Heart right ventricle (tissue), 16 donors: ENCODE data around the gene GSTM3. TPM values are rescaled to one million over a fixed set of nuclear protein-coding genes. Genes with fewer than 3 reads are reported as not detected.

Source experiments
- ATAC-seq, 8 donors: fragments of 200-7000 bp; cut with Tn5 transposase; one replicate each; pipeline ENCODE4 v1.9.1; 2020; ENCODE audit warnings: mild to moderate bottlenecking in 8 of 8, moderate library complexity in 8 of 8, moderate number of reproducible peaks in 1 of 8
- DNase-seq, 2 donors: peaks; one replicate each; pipeline ENCODE4 v3.0.0-alpha.2; 2020
- H3K27ac ChIP-seq, 10 donors: fragments of 200-600 bp; sonication (generic) in 2 of 10; one replicate each; pipeline versions ENCODE4 v1.5.0 to v1.8.0; 2020 to 2022; ENCODE audit warnings: mild to moderate bottlenecking in 3 of 10
- H3K27me3 ChIP-seq, 7 donors: fragments of 200-600 bp; one replicate each; pipeline ENCODE4 v1.8.0; 2021 to 2022; ENCODE audit warnings: mild to moderate bottlenecking in 2 of 7
- H3K36me3 ChIP-seq, 9 donors: fragments of 200-600 bp; sonication (generic) in 1 of 9; one replicate each; pipeline versions ENCODE4 v1.5.0 to v1.8.0; 2020 to 2022; ENCODE audit warnings: mild to moderate bottlenecking in 2 of 9
- H3K4me1 ChIP-seq, 9 donors: fragments of 200-600 bp; sonication (generic) in 1 of 9; one replicate each; pipeline versions ENCODE4 v1.5.0 to v1.8.0; 2020 to 2022; ENCODE audit warnings: mild to moderate bottlenecking in 4 of 9
- H3K4me3 ChIP-seq, 10 donors: fragments of 200-600 bp; sonication (generic) in 2 of 10; one replicate each; pipeline versions ENCODE4 v1.5.0 to v1.8.0; 2020 to 2022; ENCODE audit warnings: mild to moderate bottlenecking in 7 of 10, moderate library complexity in 2 of 10
- H3K9me3 ChIP-seq, 11 donors: fragments of 200-600 bp in 10 of 11; sonication (generic) in 2 of 11; one replicate each; pipeline versions ENCODE4 v1.5.0 to v1.8.0; 2013 to 2022; ENCODE audit warnings: mild to moderate bottlenecking in 2 of 11, control low read depth in 1 of 11, moderate library complexity in 1 of 11
- WGBS, 2 donors: extraction: QIAGEN DNeasy Blood & Tissue Kit; methylation state at CpG; one replicate each; pipeline ENCODE4 v1.1.7; 2013; ENCODE audit warnings: inconsistent platforms in 1 of 2; 5-methylcytosine and 5-hydroxymethylcytosine counted together
- intact Hi-C, 10 donors: fragments of 100-400 bp; cut with DNase I; formaldehyde crosslinking; loops; one replicate each; pipeline versions ENCODE4 v1.11.1 to v1.14.2; 2022
- long read RNA-seq, 3 donors: library from polyadenylated mRNA; unstranded; transcript quantifications; one replicate each; pipeline ENCODE4 v2.0.0, GENCODE V29; 2020 to 2021
- polyA plus RNA-seq, 2 donors: library from polyadenylated mRNA; stranded (reverse); fragments of 200-250 nt; gene quantifications; one replicate each; pipeline ENCODE4 v1.2.3, GENCODE V29; 2013
- total RNA-seq, 10 donors: library from RNA; stranded (reverse); fragmentation: NEBNext Ultra II Directional in 3 of 10; extraction: Animal tissue kit (Norgen Biotek cat#: 25700) in 3 of 10; gene quantifications; one replicate each; pipeline versions ENCODE4 v1.2.1 to v1.2.4, GENCODE V29; 2021 to 2023
- TF ChIP-seq, protein P1 (sequence below), 9 donors: fragments of 200-600 bp; sonication (generic) in 2 of 9; IDR thresholded peaks; one replicate each; pipeline versions ENCODE4 v1.5.0 to v1.8.0; 2021 to 2022; ENCODE audit warnings: antibody characterized with exemption in 9 of 9, mild to moderate bottlenecking in 5 of 9, moderate library complexity in 1 of 9
- donor health status: Arrhythmogenic right ventricular cardiomyopathy.
- donor health status: ischemic (EF 13 %, LVEDD 7.1; RV severe dilation, severe dysfunction).
- donor health status: healthy with polysubstance abuse.
- donor health status: DM: no; HTN: yes; CAD: no.
- donor health status: DM: no; HTN: no; CAD: no.
- donor health status: ischemic (EF 25% LVEDD 6.9; RV normal size, moderate dysfunction).
- donor health status: ischemic (EF 25% LVEDD 5.7; RV mildly dilated, moderate dysfunction).
- donor health status: healthy.
- donor health status: DM: yes; HTN: yes; CAD: no.
- donor health status: Ischemic cardiomyopathy.
- donor health status: ischemic (EF 35%, LVEDD 5.7; RV mildly dilated, moderate dysfunction).
- donor health status: nonischemic (EF 11% LVEDD 7.7; RV severe dilation, severe dysfunction).
- donor health status: DM: yes; HTN: yes; CAD: no.
- donor health status: PGD.
- donor health status: ischemic (EF 29% LVEDD 5.4; RV normal size, mild dysfunction).
- donor health status: nonischemic (EF 23%, LVEDD 6.1; RV moderate dilation, normal function).

Gene GSTM3
- 100 to 1,000 TPM in 5 of 10 donors, 10 to 100 TPM in 5; 51.8 to 289 (median 99.3) TPM for total RNA-seq
- polyA plus RNA-seq, result 100 to 1,000 TPM in 1 of 2 donors, 10 to 100 TPM in 1; 49.0 to 129 TPM
- long read RNA-seq, donor 1, full-length matches to known transcripts, result 85 of 104 reads
- long read RNA-seq, donor 1, partial matches to known transcripts, result 4 of 104 reads
- long read RNA-seq, donor 1, other reads (novel, unspliced or antisense), result 15 of 104 reads
- long read RNA-seq, donor 2, full-length matches to known transcripts, result 20 of 28 reads
- long read RNA-seq, donor 2, partial matches to known transcripts, result 2 of 28 reads
- long read RNA-seq, donor 2, other reads (novel, unspliced or antisense), result 6 of 28 reads
- long read RNA-seq, donor 3, full-length matches to known transcripts, result 6 of 6 reads
- long read RNA-seq, donor 3, partial matches to known transcripts, result 0 of 6 reads
- long read RNA-seq, donor 3, other reads (novel, unspliced or antisense), result 0 of 6 reads

GRCh38 chr1:109740615-109741373, at the start of gene GSTM3:
GSTM3 (minus strand) TSS chr1:109741038; CDS start chr1:109740287, 751 bp downstream.
- DNase-seq (no peak), ATAC-seq (peak in 7 of 8 donors; percentile 7 to 31 (median 17))
- intact Hi-C loops, result no loop called here
- Histone ChIP-seq H3K4me3 (peak within 1 kb of the TSS; percentile 66 to 90 (median 76)), H3K27me3 (peaks cover 0 to 15% (median 0%) of the 10 kb centered on the region in 7 donors), H3K4me1 (peaks cover 0 to 19% (median 13%) of the 10 kb centered on the region in 9 donors), H3K27ac (peak within 1 kb of the TSS; percentile 25 to 84 (median 74)), H3K9me3 (no peaks in the 10 kb centered on the region), H3K36me3 (peaks cover 0 to 29% (median 12%) of the 10 kb centered on the region in 9 donors)
- TF ChIP-seq, protein P1, sequence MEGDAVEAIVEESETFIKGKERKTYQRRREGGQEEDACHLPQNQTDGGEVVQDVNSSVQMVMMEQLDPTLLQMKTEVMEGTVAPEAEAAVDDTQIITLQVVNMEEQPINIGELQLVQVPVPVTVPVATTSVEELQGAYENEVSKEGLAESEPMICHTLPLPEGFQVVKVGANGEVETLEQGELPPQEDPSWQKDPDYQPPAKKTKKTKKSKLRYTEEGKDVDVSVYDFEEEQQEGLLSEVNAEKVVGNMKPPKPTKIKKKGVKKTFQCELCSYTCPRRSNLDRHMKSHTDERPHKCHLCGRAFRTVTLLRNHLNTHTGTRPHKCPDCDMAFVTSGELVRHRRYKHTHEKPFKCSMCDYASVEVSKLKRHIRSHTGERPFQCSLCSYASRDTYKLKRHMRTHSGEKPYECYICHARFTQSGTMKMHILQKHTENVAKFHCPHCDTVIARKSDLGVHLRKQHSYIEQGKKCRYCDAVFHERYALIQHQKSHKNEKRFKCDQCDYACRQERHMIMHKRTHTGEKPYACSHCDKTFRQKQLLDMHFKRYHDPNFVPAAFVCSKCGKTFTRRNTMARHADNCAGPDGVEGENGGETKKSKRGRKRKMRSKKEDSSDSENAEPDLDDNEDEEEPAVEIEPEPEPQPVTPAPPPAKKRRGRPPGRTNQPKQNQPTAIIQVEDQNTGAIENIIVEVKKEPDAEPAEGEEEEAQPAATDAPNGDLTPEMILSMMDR (IDR thresholded peaks at IDR 0.05), result no peak
- 4 to 6% methylated on average over 10 of the region's 10 CpGs for WGBS, 2 donors

- Histone ChIP-seq H3K27me3 (no peaks in the 10 kb centered on the region), H3K27ac (peak overlapping the region in 8 of 10 donors; percentile 9 to 80 (median 50)), H3K4me1 (peaks cover 33 to 78% (median 62%) of the 10 kb centered on the region in 9 donors), H3K4me3 (no peak overlapping the region), H3K9me3 (no peaks in the 10 kb centered on the region), H3K36me3 (no peaks in the 10 kb centered on the region)
- intact Hi-C loops, result loop anchor here in 7 of 10 donors (5.0 to 10.0 kb wide), 4 partner anchors 62 to 192 kb away; partner anchors contain the start of genes CSF1 (in 5 of the 7) and AHCYL1 (in 3 of the 7)
- WGBS, 2 donors, result 88 to 91% methylated on average over 2 of the region's 2 CpGs
- DNase-seq (no peak), ATAC-seq (no peak)
- TF ChIP-seq, protein P1 (IDR thresholded peaks at IDR 0.05), result no peak
These were observed 49.5 kb upstream of the GSTM3 start for GRCh38 chr1:109790329-109790728.

GRCh38 chr1:109789551-109790180, 48.8 kb upstream of the GSTM3 start:
- TF ChIP-seq, protein P1 (IDR thresholded peaks at IDR 0.05), result no peak
- DNase-seq, result no peak
- no peaks in the 10 kb centered on the region for H3K9me3 ChIP-seq
- no peak overlapping the region for H3K4me3 ChIP-seq
- ATAC-seq, result no peak
- H3K27me3 ChIP-seq, result no peaks in the 10 kb centered on the region
- intact Hi-C loops, result loop anchor here in 8 of 10 donors (5.0 to 10.0 kb wide), 4 partner anchors 63 to 193 kb away; partner anchors contain the start of genes CSF1 (in 6 of the 8) and AHCYL1 (in 3 of the 8)
- H3K36me3 ChIP-seq, result no peaks in the 10 kb centered on the region
- peaks cover 33 to 72% (median 56%) of the 10 kb centered on the region in 9 donors for H3K4me1 ChIP-seq
- WGBS, 2 donors, result 89 to 93% methylated on average over 9 of the region's 9 CpGs
- H3K27ac ChIP-seq, result peak overlapping the region in 1 of 10 donors; percentile 24
